SKM-1 (cell line): ENCODE data around the gene ATP5F1D.
A peak's percentile ranks its signal among the peaks of the same experiment; 100 is the strongest.
"Not testable (repeated sequence)": the region's sequence is repeated elsewhere in the genome, so short reads cannot be mapped to it uniquely, and the experiment has no call there.

Experiments
- DNase-seq: peaks from one replicate; lab custom pipeline; 2025; ENCODE audit not compliant: unreplicated experiment; lab: John Stamatoyannopoulos, UW

The ATP5F1D gene

DNA sequence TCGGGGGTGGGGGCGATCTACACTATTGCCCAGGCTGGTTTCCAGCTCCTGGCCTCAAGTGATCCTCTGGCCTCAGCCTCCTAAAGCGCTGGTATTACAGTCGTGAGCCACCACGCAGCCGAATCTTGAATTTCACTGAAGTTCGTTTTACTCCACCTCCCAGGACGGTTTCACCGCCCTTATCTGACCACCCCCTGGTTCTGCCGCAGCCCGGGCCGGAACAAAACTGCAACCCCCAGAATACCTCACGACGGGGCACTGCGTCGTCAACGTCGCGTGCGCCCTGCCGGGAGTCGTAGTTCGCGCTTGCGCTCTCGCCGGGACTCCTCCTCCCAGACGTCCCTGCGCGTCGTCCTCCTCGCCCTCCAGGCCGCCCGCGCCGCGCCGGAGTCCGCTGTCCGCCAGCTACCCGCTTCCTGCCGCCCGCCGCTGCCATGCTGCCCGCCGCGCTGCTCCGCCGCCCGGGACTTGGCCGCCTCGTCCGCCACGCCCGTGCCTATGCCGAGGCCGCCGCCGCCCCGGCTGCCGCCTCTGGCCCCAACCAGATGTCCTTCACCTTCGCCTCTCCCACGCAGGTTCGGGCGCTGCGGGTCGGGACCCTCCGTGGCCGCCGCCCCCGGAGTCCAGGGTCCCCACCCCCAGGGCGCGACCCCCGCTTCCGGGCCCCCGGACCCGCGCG, at the start of gene ATP5F1D:
ATP5F1D (plus strand) TSS at position 335 of the 679 bp plus-strand sequence; CDS start at position 435, 100 bp downstream.
- DNase-seq = peak; percentile 79

- DNase-seq = no peak
Measured at GRCh38 chr19:1199531-1199930, 42.0 kb upstream of the ATP5F1D start.

GRCh38 chr19:1200614-1201013, 40.9 kb upstream of the ATP5F1D start:
- DNase-seq = not testable (repeated sequence)

- DNase-seq = peak; percentile 88
Measured at GRCh38 chr19:1205114-1206099, 36.1 kb upstream of the ATP5F1D start, which contains the start of gene STK11. Gene STK11 (plus strand): TSS chr19:1205778. CDS start chr19:1206914, 1,136 bp downstream.

- DNase-seq = no peak
Measured at GRCh38 chr19:1206150-1206863, 35.2 kb upstream of the ATP5F1D start.

DNA sequence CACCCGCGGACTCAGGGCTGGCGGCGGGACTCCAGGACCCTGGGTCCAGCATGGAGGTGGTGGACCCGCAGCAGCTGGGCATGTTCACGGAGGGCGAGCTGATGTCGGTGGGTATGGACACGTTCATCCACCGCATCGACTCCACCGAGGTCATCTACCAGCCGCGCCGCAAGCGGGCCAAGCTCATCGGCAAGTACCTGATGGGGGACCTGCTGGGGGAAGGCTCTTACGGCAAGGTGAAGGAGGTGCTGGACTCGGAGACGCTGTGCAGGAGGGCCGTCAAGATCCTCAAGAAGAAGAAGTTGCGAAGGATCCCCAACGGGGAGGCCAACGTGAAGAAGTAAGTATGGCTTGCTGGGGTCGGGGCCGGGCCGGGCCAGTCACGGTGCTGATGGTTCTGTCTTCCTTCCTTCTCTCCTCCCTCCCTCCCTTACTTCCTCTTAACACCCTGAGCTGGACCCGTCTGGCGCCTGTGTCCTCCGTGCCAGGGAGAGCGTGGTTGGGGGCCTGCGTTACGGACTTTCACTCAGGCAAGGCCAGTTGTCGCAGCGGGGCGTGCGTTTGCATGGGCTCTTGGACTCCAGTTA, 34.6 kb upstream of the ATP5F1D start:
- DNase-seq = no peak

DNA sequence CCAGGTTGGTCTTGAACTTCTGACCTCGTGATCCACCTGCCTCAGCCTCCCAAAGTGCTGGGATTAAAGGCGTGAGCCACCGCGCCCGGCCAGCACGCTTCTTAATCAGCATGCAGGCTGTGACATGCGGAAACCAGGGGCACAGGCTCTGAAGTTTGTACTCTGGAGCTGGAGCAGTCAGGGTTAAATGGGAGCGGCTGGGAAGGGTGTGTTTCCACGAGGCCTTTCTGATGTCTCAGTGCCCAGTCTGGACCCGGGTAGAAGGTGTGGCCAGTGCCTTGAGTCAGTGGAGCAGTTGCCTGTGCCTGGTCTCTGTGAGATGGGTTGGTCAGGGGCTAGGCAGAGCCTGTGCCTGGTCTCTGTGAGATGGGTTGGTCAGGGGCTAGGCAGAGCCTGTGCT, 32.7 kb upstream of the ATP5F1D start:
- not testable (repeated sequence) for DNase-seq

- DNase-seq = no peak
Measured at GRCh38 chr19:1210227-1210538, 31.4 kb upstream of the ATP5F1D start.

GRCh38 chr19:1211494-1212234, 29.9 kb upstream of the ATP5F1D start:
- DNase-seq = no peak

DNA sequence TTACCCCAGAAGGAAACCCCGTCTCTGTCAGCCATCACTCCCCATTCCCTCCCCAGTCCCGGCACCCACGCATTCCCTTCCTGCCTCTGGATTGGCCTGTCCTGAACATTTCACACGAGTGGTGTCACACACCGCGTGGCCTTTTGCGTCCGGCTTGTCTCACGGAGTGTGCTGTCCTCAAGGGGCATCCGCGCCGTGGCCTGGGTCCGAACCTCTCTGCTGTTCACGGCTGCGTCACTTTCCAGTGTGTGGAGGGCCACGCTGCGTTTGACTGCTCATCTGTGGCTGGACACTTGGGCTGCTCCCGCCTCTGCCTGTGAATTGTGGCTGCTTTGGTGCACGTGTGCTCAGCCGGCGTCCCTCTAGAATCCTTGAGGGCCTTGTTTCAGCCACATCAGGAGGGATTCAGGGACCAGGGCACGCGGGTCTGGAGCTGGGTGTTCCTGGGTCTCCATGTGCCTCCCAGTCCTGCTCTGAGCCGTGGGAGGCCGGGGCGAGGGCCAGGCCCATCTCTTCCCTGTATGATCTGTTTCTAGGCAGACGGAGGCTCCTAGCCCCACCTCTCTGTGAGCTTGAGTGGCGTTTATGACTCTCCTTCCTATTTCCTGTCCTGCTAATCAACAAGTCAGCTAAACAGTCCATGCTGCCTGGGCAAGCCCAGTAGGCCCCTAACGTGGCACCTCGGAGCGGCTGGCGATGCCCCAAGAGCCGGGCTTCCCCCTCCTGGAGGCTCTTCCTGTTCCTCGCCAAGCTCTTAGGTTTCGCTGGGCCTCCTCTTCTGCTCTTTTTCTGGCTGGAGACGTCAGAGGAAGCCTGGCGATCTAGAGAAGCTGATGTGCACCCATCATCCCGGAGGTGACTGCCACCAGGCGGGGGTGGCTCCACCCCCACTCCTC, 27.9 kb upstream of the ATP5F1D start:
- no peak for DNase-seq

GRCh38 chr19:1214299-1214861, 27.2 kb upstream of the ATP5F1D start:
- DNase-seq = no peak

GRCh38 chr19:1214862-1215731, 26.5 kb upstream of the ATP5F1D start:
- DNase-seq = no peak

DNA sequence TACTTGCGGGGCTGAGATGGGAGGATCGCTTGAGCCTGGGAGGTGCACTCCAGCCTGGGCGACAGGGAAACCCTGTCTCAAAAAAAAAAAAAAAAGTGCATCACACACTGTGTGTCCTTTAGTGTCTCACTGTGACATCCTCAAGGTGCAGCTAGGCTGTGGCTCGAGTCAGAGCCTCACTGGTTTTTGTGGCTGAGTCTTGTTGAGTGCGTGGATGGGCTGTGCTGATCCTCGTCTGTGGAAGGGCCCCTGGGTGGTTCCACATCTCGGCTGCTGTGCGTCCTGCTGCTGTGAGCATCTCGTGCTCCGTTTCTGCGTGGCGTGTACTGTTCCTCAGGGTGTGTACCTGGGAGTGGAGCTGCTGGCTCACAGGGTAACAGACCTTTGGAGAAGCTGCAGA, 24.8 kb upstream of the ATP5F1D start:
- DNase-seq = no peak

GRCh38 chr19:1217366-1217765, 24.2 kb upstream of the ATP5F1D start:
- DNase-seq = no peak

DNA sequence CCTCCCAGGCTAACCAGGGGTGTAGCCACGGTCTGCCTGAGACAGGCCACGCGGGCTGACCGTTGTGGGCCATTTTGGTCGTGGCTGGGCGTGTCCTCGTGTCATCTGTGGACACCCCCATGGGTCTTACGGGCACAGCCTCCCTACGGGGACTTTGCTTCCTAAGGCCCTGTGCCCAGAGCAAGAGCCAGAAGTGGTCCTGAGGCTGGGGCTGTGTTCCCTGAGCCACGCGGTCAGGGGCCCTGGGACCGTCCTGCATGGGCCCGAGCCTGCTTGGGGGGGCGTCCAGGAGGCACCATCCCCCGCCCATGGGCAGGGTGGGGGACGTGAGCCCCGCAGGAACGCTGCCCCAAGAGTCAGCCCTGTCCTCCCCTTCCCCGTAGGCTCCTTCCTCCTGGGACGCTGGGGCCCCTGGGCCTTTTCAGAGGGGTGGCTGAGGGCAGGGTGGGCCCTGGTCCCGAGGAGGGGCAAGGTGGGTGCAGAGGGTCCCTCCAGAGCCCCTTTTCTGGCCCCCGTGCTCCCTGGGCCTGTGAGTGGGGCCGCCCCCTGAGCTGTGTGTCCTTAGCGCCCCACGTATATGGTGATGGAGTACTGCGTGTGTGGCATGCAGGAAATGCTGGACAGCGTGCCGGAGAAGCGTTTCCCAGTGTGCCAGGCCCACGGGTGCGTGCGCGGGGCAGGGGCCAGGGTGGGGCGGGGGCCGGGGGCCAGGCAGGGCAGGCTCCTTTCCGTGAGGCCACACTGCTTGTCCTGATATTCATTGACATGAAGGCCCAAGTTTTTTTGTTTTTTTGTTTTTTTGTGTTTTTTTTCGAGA, 22.6 kb upstream of the ATP5F1D start:
- DNase-seq = no peak

GRCh38 chr19:1219786-1220476, 21.6 kb upstream of the ATP5F1D start:
- no peak for DNase-seq

- DNase-seq = no peak
Measured at GRCh38 chr19:1220477-1220930, 21.0 kb upstream of the ATP5F1D start.
